ENCODE measurements around the gene WHAMM.

Gene WHAMM

GRCh38 chr15:82877825-82878224, 68.4 kb downstream of the WHAMM start:
- no peaks in the 10 kb centered on the region for H3K9me3 ChIP-seq
- TF ChIP-seq CTCF (IDR thresholded peaks at IDR 0.05; ENCODE audit: low read depth, low read length), result no peak
- no peaks in the 10 kb centered on the region for H3K27me3 ChIP-seq
- DNase-seq, result no peak
- H3K4me3 ChIP-seq (ENCODE audit: low read depth, low read length), result no peak overlapping the region
- H3K36me3 ChIP-seq, result no peaks in the 10 kb centered on the region
- no peaks in the 10 kb centered on the region for H3K4me1 ChIP-seq

- H3K27me3 ChIP-seq, result no peaks in the 10 kb centered on the region
- H3K36me3 ChIP-seq, result no peaks in the 10 kb centered on the region
- DNase-seq, result no peak
- no peaks in the 10 kb centered on the region for H3K4me1 ChIP-seq
- H3K4me3 ChIP-seq (ENCODE audit: low read depth, low read length), result no peak overlapping the region
- H3K9me3 ChIP-seq, result no peaks in the 10 kb centered on the region
- no peak for TF ChIP-seq CTCF (IDR thresholded peaks at IDR 0.05; ENCODE audit: low read depth, low read length)
Observed at GRCh38 chr15:82878325-82878724, 68.9 kb downstream of the WHAMM start.

GRCh38 chr15:82880704-82881103, 71.3 kb downstream of the WHAMM start:
- Histone ChIP-seq H3K4me1 (no peaks in the 10 kb centered on the region), H3K4me3 (ENCODE audit: low read depth, low read length) (no peak overlapping the region), H3K9me3 (no peaks in the 10 kb centered on the region), H3K27me3 (no peaks in the 10 kb centered on the region), H3K36me3 (no peaks in the 10 kb centered on the region)
- TF ChIP-seq CTCF (IDR thresholded peaks at IDR 0.05; ENCODE audit: low read depth, low read length), result no peak
- DNase-seq, result no peak

GRCh38 chr15:82881747-82882146, 72.3 kb downstream of the WHAMM start:
- no peaks in the 10 kb centered on the region for H3K36me3 ChIP-seq
- no peak for TF ChIP-seq CTCF (IDR thresholded peaks at IDR 0.05; ENCODE audit: low read depth, low read length)
- no peaks in the 10 kb centered on the region for H3K27me3 ChIP-seq
- no peak overlapping the region for H3K4me3 ChIP-seq (ENCODE audit: low read depth, low read length)
- no peaks in the 10 kb centered on the region for H3K4me1 ChIP-seq
- H3K9me3 ChIP-seq, result no peaks in the 10 kb centered on the region
- DNase-seq, result no peak

GRCh38 chr15:82882273-82882928, 73.0 kb downstream of the WHAMM start:
- no peaks in the 10 kb centered on the region for H3K4me1 ChIP-seq
- no peaks in the 10 kb centered on the region for H3K27me3 ChIP-seq
- no peaks in the 10 kb centered on the region for H3K9me3 ChIP-seq
- no peaks in the 10 kb centered on the region for H3K36me3 ChIP-seq
- no peak for DNase-seq
- no peak overlapping the region for H3K4me3 ChIP-seq (ENCODE audit: low read depth, low read length)
- no peak for TF ChIP-seq CTCF (IDR thresholded peaks at IDR 0.05; ENCODE audit: low read depth, low read length)
